ENCODE data around the gene SYT15B.
"Not testable (repeated sequence)": the region's sequence is repeated elsewhere in the genome, so short reads cannot be mapped to it uniquely, and the experiment has no call there.

DNA sequence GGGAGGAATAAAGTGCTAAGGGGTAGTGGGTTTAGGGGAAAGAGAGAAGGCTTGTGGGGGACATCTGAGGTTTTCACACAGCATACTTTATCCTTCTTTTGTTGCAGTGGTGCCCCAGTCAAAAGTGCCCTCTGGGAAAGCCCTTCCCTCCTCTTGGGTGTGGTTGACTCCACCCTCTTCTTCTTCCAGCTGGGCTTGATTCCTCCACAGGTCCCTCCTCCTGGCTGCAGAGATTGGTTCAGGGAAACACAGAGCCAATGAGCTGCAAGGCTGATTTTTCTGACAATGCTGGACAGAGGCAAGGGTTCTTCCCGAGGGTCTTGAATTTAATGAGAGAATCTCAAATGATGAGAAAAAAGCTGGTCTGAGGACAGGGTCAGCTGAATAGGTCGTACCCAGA, 7.4 kb upstream of the SYT15B start:
- TF ChIP-seq, protein P1, sequence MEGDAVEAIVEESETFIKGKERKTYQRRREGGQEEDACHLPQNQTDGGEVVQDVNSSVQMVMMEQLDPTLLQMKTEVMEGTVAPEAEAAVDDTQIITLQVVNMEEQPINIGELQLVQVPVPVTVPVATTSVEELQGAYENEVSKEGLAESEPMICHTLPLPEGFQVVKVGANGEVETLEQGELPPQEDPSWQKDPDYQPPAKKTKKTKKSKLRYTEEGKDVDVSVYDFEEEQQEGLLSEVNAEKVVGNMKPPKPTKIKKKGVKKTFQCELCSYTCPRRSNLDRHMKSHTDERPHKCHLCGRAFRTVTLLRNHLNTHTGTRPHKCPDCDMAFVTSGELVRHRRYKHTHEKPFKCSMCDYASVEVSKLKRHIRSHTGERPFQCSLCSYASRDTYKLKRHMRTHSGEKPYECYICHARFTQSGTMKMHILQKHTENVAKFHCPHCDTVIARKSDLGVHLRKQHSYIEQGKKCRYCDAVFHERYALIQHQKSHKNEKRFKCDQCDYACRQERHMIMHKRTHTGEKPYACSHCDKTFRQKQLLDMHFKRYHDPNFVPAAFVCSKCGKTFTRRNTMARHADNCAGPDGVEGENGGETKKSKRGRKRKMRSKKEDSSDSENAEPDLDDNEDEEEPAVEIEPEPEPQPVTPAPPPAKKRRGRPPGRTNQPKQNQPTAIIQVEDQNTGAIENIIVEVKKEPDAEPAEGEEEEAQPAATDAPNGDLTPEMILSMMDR (IDR thresholded peaks at IDR 0.05): not testable (repeated sequence)
- TF ChIP-seq IRF2 (CRISPR knock-in tag; IDR thresholded peaks at IDR 0.05; ENCODE audit: borderline replicate concordance, low read depth); OVOL2 (CRISPR knock-in tag; IDR thresholded peaks at IDR 0.05; ENCODE audit: borderline replicate concordance); NFYB (CRISPR knock-in tag; conservative IDR thresholded peaks at IDR 0.05; ENCODE audit: low read depth); ZNF317 (CRISPR knock-in tag; IDR thresholded peaks at IDR 0.05; ENCODE audit: borderline replicate concordance, low read depth); ZNF232 (CRISPR knock-in tag; IDR thresholded peaks at IDR 0.05); TEAD4 (CRISPR knock-in tag; IDR thresholded peaks at IDR 0.05); ZNF138 (CRISPR knock-in tag; conservative IDR thresholded peaks at IDR 0.05); JUN (CRISPR knock-in tag; IDR thresholded peaks at IDR 0.05); PRDM15 (CRISPR knock-in tag; IDR thresholded peaks at IDR 0.05): not testable (repeated sequence)
- TF ChIP-seq, protein P2, sequence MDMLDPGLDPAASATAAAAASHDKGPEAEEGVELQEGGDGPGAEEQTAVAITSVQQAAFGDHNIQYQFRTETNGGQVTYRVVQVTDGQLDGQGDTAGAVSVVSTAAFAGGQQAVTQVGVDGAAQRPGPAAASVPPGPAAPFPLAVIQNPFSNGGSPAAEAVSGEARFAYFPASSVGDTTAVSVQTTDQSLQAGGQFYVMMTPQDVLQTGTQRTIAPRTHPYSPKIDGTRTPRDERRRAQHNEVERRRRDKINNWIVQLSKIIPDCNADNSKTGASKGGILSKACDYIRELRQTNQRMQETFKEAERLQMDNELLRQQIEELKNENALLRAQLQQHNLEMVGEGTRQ (CRISPR knock-in tag; IDR thresholded peaks at IDR 0.05): not testable (repeated sequence)
- TF ChIP-seq, protein P3, sequence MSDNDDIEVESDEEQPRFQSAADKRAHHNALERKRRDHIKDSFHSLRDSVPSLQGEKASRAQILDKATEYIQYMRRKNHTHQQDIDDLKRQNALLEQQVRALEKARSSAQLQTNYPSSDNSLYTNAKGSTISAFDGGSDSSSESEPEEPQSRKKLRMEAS (CRISPR knock-in tag; IDR thresholded peaks at IDR 0.05): not testable (repeated sequence)

Data from WTC11 (cell line).